Left renal pelvis (tissue), 4 donors: ENCODE data around the gene ARSJ. TPM values are rescaled to one million over a fixed set of nuclear protein-coding genes. Genes with fewer than 3 reads are reported as not detected.

Experiments
- polyA plus RNA-seq, 4 donors: library from polyadenylated mRNA; unstranded; fragments of 120-200 nt; gene quantifications; one replicate each; pipeline ENCODE4 v1.2.1, GENCODE V29; 2013; ENCODE audit not compliant: insufficient read length in 4 of 4

ARSJ gene
- polyA plus RNA-seq, 4 donors: 3.2 to 16.6 (median 15.5) TPM

Other genes starting within 250 kb of the ARSJ start
- 10 to 100 TPM; 60.0 to 89.9 (median 76.3) TPM for gene CAMK2D, start 217.9 kb downstream of the ARSJ start, polyA plus RNA-seq